T-helper 1 cell (primary cell): ENCODE measurements around the gene SUPT3H.
A peak's percentile ranks its signal among the peaks of the same experiment; 100 is the strongest.
"Not testable (repeated sequence)": the region's sequence is repeated elsewhere in the genome, so short reads cannot be mapped to it uniquely, and the experiment has no call there.

Experiments
- DNase-seq, 5 donors: peaks; one replicate each; pipeline ENCODE4 v3.0.0-alpha.2; 2012 to 2020

The SUPT3H gene

GRCh38 chr6:45323656-45324224, 54.0 kb downstream of the SUPT3H start:
- DNase-seq: no peak

DNA sequence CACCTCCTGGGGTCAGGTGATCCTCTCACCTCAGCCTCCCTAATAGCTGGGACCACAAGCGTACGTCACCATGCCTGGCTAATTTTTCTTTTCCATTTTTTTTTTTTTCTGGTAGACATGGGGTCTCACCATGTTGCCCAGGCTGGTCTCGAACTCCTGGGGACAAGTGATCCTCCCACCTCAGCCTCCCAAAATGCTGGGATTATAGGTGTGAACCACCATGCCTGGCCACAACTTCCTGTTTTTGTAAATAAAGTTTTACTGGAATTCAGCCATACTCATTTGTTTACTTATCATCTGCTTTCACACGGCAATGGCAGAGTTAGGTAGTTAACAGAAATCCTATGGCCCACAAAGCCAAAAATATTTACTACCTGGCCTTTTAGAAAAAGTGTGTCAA, 57.4 kb downstream of the SUPT3H start:
- DNase-seq: no peak

GRCh38 chr6:45314146-45314545, 63.6 kb downstream of the SUPT3H start:
- DNase-seq: no peak

DNA sequence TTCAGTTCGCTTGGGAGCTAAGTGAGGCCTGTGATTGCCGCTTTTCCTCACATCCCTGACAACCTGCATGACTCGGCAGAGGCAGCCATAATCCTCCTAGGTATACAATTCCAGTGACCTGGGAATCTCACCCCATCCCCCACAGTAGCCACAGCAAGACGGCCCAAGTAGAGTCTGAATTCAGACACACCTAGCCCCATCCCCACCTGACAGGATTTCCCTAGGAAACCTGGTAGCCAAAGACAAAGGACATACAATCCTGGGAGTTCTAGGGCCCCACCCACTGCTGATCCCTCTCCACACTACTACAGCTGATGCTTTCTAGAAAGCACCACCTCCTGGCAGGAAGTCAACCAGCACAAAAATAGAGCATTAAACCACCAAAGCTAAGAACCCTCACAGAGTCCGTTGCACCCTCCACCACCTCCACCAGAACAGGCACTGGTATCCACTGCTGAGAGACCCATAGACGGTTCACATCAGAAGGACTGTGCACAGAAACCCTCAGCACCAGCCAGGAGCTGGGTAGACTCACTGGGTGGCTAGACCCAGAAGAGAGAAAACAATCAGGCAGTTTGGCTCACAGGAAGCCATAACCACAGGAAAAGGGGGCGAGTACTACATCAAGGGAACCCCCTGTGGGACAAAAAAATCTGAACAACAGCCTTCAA, 67.5 kb downstream of the SUPT3H start:
- peak in 2 of 5 donors; percentile 5 to 43 for DNase-seq

DNA sequence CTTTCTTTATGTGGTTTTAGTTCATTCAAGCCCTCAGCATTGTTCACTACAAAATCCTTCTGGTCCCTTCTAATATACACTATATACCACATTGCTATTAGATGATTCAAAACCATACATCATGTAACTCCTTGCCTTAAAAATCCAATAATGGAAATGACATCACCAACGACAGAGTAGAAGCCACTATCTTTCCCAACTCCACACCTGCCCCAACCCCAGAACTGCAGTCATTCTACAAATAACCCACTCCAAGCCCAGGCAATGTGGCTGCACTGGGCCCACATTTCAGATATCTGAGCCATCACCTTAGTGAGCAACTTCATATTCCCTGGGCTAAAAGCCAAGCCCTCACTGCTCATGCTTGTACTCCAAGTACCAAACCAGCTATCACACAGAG, 72.2 kb downstream of the SUPT3H start:
- no peak for DNase-seq

GRCh38 chr6:45302832-45303231, 74.9 kb downstream of the SUPT3H start:
- no peak for DNase-seq

DNA sequence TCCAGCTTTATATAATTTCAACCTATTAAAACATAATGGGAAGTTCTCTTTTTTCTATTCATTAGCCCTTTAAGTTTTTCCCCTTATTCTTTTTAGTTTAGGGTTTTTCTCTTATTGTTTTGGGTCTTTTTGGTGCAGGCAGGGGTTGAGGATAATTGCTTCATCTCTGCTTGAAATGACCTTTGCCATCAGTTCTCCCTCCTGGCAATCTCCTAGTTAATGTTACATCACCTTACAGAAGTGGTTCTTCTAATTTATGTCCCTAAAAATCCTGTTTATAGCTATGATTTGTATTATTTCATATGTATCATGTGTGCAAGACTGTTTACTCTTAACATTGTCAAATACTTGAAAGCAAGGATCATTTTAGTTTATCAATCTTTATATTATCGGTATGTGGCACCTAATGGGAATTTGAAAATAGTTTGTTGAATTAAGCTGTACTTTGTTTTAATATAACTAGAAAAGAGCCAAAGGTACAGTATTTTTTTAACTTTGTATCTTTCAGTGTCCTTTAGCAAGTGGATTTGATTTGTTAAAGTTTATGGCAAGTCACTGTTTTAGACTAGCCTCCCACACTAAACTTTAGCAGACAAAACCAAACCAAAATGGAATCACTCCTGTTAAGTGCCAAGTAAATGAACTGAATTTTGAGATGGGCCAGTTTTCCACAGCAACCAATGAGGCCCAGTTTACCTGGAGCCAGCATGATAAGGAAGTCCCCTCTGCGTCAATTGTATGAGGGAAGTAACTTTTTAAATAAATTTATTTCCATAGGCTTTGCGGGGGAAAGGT, 76.2 kb downstream of the SUPT3H start:
- no peak for DNase-seq

DNA sequence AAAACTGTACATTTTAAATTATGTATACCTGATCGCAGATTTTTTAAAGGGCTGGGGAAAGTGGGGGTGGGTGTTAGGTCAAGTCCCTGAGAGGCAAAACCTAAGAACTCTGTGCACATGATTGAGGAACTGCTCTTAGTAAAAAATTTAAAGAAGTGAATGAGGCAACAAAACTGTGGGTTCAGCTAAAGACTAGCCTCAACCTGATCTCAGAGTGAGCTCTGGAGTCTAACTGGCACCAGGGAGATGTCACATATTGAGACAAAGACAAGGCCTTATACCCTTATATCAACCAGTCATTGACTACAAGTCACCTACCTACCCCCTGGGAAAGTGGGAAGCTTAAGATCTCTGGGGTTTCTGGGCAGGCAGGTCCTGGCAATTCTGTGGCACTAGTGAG, 77.0 kb downstream of the SUPT3H start:
- no peak for DNase-seq

DNA sequence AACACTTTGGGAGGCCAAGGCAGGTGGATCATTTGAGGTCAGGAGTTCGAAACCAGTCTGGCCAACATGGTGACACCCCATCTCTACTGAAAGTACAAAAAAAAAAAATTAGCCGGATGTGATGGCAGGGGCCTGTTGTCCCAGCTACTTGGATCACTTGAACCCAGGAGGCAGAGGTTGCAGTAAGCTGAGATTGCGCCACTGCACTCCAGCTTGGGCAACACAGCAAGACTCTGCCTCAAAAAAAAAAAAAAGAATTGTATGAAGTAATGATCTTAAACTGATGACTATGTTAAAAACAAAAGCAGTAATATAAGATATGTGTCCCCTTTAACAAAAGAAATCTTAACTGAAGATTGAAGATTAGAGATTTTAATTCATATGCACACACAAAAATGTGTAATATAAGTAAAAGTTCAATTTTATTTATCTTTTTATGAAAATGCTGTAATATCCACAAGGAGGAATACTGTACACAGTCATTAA, 78.6 kb downstream of the SUPT3H start:
- DNase-seq: no peak

DNA sequence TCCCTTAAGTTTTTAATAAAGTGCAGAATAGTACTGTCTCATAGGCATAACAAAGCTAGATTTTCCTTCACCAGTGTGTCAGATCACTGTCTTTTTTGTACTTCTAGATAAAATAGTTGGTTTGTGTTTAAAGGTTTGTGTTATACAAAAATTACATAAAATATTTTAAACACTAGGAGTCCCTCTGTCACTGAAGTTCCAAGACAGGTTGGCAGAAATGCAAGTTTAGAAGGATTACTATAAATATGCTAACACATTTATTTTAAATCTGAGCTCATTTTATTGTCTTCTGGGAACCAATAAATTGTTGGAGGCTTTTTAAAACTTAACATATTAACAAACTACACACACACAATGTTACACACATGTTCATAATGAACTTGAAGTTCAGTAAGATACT, 80.4 kb downstream of the SUPT3H start:
- no peak for DNase-seq

- DNase-seq: not testable (repeated sequence)
These were observed 83.6 kb downstream of the SUPT3H start for GRCh38 chr6:45294065-45294701.

DNA sequence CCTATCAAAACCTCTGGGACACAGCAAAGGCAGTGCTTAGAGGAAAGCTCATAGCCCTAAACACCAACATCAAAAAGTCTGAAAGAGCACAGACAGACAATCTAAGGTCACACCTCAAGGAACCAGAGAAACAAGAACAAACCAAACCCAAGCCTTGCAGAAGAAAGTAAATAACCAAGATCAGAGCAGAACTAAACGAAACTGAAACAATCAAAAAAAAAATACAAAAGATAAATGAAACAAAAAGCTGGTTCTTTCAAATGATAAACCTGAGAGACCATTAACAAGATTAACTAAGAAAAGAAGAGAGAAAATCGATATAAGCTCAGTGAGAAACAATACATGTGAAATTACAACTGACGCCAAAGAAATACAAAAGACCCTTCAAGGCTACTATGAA, 84.4 kb downstream of the SUPT3H start:
- DNase-seq: peak in 1 of 5 donors; percentile 41

DNA sequence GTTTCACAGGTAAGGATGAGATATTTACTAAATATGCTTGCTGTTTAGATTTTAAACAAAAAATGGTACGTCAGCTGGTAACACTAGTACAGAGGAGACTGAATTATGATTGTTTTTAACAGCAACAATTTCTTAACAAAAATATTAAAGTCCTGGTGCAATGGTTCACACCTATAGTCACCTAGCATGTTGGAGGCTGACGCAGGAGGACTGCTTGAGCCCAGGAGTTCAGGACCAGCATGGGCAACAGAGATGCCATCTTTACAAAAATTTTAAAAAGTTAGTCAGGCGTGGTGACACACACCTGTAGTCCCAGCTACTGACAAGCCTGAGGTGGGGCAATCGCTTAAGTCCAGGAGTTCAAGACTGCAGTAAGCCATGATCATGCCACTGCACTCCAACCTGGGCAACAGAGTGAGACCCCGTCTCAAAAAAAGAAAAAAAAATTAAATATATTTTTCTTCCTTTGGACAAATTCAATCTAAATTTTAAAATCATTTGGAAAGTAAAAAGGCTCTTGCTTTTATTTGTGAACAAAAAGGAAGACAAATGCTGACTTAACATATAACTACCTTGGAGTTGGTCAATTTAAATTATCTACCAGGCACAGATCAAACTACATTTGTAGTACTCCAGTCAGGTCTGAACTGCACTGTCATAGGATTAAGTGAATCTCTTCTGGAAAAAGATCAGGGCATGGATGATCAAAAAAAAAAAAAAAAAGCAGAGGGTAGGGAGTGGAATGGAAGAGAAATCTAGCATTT, 87.8 kb downstream of the SUPT3H start:
- DNase-seq: no peak

- not testable (repeated sequence) for DNase-seq
These were observed 91.0 kb downstream of the SUPT3H start for GRCh38 chr6:45286707-45287106.

- DNase-seq: no peak
These were observed 99.4 kb downstream of the SUPT3H start for GRCh38 chr6:45278367-45278766.

- DNase-seq: not testable (repeated sequence)
These were observed 100.0 kb downstream of the SUPT3H start for GRCh38 chr6:45277741-45278140.

- DNase-seq: no peak
These were observed 102.4 kb downstream of the SUPT3H start for GRCh38 chr6:45275358-45275757.

DNA sequence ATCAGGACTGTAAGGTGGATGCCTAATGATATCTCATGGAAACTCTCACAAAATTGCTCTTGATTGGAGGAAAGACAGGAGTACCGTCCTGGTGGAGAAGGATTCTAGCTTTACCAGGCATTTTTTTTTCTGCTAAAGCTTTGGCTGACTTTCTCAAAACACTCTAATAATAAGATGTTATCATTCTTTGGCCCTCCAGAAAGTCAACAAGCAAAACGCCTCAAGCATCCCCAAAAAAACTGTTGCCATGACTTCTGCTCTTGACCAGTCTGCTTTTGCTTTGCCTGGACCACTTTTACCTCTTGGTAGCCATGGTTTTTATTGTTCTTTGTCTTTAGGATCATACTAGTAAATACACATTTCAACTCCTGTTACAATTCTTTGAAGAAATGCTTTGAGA, 105.1 kb downstream of the SUPT3H start:
- no peak for DNase-seq

DNA sequence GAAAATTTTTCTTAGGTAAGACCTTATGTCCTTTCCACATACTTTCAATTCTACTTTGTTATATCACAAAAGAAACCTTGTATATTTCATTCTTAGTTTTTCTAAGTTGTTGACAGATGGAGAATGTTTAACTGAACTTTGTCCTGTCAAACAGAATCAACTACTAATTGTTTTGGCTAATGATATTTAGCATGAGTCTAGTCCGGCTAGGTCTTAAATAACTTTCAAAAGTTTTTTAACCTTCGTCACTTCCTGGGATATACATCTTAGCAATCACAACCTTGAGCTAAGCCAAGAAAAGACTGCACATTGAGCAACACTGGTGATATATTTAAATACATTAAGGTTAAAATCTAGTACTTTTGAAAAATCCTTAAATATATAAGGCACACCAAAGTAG, 112.5 kb downstream of the SUPT3H start:
- DNase-seq: no peak

GRCh38 chr6:45260696-45261095, 117.0 kb downstream of the SUPT3H start:
- no peak for DNase-seq

- no peak for DNase-seq
These were observed 120.7 kb downstream of the SUPT3H start for GRCh38 chr6:45256697-45257695.
